Measurements from ENCODE around the gene DYNC1H1.

DNA sequence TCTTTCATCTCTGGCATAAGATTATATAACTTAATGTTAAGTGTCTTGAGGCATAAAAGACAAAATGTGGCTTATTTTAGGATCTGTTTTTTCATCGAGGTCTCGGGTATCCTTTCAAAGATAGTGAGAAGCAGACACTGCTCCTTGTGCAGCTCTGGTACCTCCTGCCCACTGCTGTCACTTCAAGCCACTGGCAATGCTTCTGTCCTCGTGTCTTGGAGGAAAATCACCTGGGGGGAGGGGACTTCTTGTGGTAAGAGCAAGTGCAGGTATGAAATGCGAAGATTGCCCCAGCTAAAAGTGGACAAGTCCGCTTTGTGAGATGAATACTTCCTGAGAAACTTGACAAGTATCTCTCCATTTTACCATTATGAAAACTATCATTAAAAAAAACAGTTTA, 37.8 kb upstream of the DYNC1H1 start:
- TF ChIP-seq, protein P1, sequence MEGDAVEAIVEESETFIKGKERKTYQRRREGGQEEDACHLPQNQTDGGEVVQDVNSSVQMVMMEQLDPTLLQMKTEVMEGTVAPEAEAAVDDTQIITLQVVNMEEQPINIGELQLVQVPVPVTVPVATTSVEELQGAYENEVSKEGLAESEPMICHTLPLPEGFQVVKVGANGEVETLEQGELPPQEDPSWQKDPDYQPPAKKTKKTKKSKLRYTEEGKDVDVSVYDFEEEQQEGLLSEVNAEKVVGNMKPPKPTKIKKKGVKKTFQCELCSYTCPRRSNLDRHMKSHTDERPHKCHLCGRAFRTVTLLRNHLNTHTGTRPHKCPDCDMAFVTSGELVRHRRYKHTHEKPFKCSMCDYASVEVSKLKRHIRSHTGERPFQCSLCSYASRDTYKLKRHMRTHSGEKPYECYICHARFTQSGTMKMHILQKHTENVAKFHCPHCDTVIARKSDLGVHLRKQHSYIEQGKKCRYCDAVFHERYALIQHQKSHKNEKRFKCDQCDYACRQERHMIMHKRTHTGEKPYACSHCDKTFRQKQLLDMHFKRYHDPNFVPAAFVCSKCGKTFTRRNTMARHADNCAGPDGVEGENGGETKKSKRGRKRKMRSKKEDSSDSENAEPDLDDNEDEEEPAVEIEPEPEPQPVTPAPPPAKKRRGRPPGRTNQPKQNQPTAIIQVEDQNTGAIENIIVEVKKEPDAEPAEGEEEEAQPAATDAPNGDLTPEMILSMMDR (IDR thresholded peaks at IDR 0.05), result no peak
- no peak for TF ChIP-seq ZFX (IDR thresholded peaks at IDR 0.05; ENCODE audit: borderline replicate concordance)

Data from 22Rv1 (cell line).